Activated CD4-positive, alpha-beta T cell treated with anti-CD3 and anti-CD28 coated beads for 36 hours (primary cell): ENCODE data around the gene ADGRF5. TPM values are rescaled to one million over a fixed set of nuclear protein-coding genes. Genes with fewer than 3 reads are reported as not detected.

ENCODE experiments used
- ATAC-seq: fragments of 200-7000 bp; cut with Tn5 transposase; one replicate; pipeline ENCODE4 v1.10.0; 2021; ENCODE audit warnings: mild to moderate bottlenecking, moderate library complexity
- CTCF ChIA-PET: fragments of 350-600 bp; sonication (Branson Sonifier 250); formaldehyde crosslinking; loops from one replicate; lab custom pipeline; 2021; ENCODE audit warnings: antibody characterized with exemption; lab: Charles Lee
- POLR2A ChIA-PET: fragments of 350-600 bp; sonication (Branson Sonifier 250); formaldehyde crosslinking; loops from one replicate; lab custom pipeline; 2021; ENCODE audit warnings: antibody characterized with exemption, inconsistent platforms; lab: Charles Lee
- DNase-seq: peaks from one replicate; pipeline ENCODE4 v3.0.0-alpha.2; 2020
- H3K27ac Mint-ChIP-seq: one replicate; pipeline ENCODE4 v1.8.0; 2021; ENCODE audit warnings: mixed read lengths
- H3K27me3 Mint-ChIP-seq: one replicate; pipeline ENCODE4 v1.8.0; 2021; ENCODE audit warnings: mixed read lengths
- H3K36me3 Mint-ChIP-seq: one replicate; pipeline ENCODE4 v1.8.0; 2021; ENCODE audit warnings: low read depth, mixed read lengths
- H3K4me1 Mint-ChIP-seq: one replicate; pipeline ENCODE4 v1.8.0; 2021; ENCODE audit warnings: mixed read lengths
- H3K4me3 Mint-ChIP-seq: one replicate; pipeline ENCODE4 v1.8.0; 2021; ENCODE audit warnings: mild to moderate bottlenecking, moderate library complexity, mixed read lengths
- H3K9me3 Mint-ChIP-seq: one replicate; pipeline ENCODE4 v1.8.0; 2021; ENCODE audit warnings: low read depth, mixed read lengths
- intact Hi-C, 2 experiments: fragments of 100-400 bp; cut with DNase I in 1 of 2; cut with micrococcal nuclease in 1 of 2; formaldehyde crosslinking; loops; one replicate each; pipeline versions ENCODE4 v1.14.2 to v1.15.1; 2022 to 2024; cut with DNase I, micrococcal nuclease
- total RNA-seq, 2 experiments: library from RNA; stranded (reverse); gene quantifications; one replicate each; pipeline ENCODE4 v1.2.3, GENCODE V29; 2021

Gene ADGRF5
- total RNA-seq, 2 experiments from 2014 or later: not detected

DNA sequence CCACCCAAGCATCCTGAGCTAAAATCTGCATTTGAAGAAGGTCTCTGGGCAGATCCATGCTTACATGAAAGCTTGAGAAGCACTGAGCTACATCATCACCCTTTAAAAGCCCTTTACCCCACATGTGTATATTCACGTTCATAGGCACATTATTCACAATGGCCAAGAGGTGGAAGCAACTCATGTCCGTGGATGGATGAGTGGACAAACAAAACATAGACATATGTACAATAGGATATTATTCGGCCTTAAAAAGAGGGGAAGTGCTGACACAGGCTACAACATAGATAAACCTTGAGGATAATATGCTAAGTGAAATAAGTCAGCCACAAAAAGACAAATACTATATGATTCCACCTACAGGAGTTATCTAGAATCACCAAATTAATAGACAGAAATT lies 17.6 kb downstream of the ADGRF5 start:
- Mint-ChIP-seq H3K27me3 (peaks cover 5% of the 10 kb centered on the region), H3K27ac (no peak overlapping the region)

DNA sequence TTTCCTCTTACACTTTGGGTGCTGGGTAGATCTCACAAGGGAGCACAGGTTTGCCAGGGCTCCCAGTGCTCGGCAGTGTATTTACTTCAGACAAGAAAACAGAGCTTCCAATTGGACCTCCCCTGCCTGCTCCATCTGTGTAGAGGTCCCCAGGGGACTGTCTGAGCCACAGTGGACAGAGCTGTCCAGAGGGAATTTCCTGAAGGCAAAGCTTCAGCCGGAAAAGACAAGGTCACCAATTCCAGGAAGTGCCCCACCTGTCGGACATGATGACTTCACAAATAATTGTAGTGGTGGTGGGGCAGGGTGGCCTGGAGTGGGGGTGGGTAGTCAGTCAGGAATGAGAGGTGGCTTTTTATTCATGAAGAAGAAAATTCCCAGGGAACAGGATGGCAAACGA lies 18.6 kb downstream of the ADGRF5 start:
- no peak for DNase-seq
- Mint-ChIP-seq H3K4me3 (no peak overlapping the region), H3K27me3 (peaks cover 9% of the 10 kb centered on the region), H3K27ac (no peak overlapping the region), H3K36me3 (no peaks in the 10 kb centered on the region), H3K9me3 (no peaks in the 10 kb centered on the region), H3K4me1 (no peaks in the 10 kb centered on the region)
- ChIA-PET CTCF (no interaction called here), POLR2A (no interaction called here)
- intact Hi-C loops: no loop called here
- ATAC-seq: no peak

More for the DNA sequence above, 17.6 kb downstream of the ADGRF5 start:
- POLR2A ChIA-PET: no interaction called here
- intact Hi-C loops: no loop called here
- H3K4me1 Mint-ChIP-seq: no peaks in the 10 kb centered on the region
- DNase-seq: no peak
- CTCF ChIA-PET: no interaction called here
- no peak overlapping the region for H3K4me3 Mint-ChIP-seq
- no peaks in the 10 kb centered on the region for H3K9me3 Mint-ChIP-seq
- ATAC-seq: no peak
- H3K36me3 Mint-ChIP-seq: no peaks in the 10 kb centered on the region

DNA sequence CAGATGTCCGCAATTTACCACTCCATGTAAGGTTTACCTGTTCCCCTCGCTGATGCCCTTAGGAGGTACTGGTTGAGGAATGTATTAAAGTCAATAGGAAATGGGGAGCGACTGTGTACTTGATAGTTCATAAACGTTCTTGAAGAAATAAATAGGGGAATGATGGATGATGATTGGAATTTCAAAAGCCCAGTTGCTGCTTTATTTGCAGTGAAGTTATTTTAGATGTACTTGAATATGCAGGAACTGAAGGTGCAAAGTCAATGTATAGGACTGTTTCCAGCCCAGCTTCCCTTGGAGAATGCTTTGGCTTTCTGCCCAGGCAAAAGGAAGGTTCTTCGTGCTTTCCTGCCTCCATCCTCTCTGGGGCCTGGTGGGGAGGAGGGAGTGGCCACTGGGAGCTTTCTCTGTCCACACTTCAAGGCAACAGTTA lies 19.8 kb downstream of the ADGRF5 start:
- intact Hi-C loops: no loop called here
- Mint-ChIP-seq H3K4me1 (no peaks in the 10 kb centered on the region), H3K36me3 (no peaks in the 10 kb centered on the region), H3K9me3 (no peaks in the 10 kb centered on the region), H3K27ac (no peak overlapping the region), H3K27me3 (peaks cover 9% of the 10 kb centered on the region), H3K4me3 (no peak overlapping the region)
- ATAC-seq (no peak), DNase-seq (no peak)
- ChIA-PET CTCF (no interaction called here), POLR2A (no interaction called here)

DNA sequence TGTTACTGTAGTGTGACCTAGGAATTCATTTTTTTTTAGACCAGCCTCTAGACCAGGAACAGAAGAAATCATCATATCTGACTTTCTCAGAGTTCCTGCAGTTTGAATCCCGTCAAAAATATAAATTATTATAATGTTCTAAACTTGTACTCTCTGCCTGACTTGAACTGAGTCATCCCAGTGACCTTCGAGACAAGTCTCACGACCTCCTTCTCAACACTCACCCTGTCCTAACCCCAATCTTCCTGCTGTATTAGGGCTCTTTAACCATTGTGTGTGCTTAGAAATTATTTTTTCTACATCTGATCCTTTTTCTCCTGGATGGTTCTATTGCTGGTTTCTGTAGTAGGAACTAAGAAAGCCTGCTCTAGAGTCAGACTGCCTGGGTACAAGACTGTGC lies 21.5 kb downstream of the ADGRF5 start:
- H3K4me1 Mint-ChIP-seq: no peaks in the 10 kb centered on the region
- CTCF ChIA-PET: interaction anchor here (0.7 to 1.1 kb wide), 2 partner anchors 45 to 127 kb away, joined by 3 read pairs; no protein-coding TSS in a partner anchor
- peaks cover 9% of the 10 kb centered on the region for H3K27me3 Mint-ChIP-seq
- POLR2A ChIA-PET: no interaction called here
- H3K9me3 Mint-ChIP-seq: no peaks in the 10 kb centered on the region
- ATAC-seq (no peak), DNase-seq (no peak)
- no peak overlapping the region for H3K4me3 Mint-ChIP-seq
- intact Hi-C loops: no loop called here
- no peak overlapping the region for H3K27ac Mint-ChIP-seq
- H3K36me3 Mint-ChIP-seq: no peaks in the 10 kb centered on the region

DNA sequence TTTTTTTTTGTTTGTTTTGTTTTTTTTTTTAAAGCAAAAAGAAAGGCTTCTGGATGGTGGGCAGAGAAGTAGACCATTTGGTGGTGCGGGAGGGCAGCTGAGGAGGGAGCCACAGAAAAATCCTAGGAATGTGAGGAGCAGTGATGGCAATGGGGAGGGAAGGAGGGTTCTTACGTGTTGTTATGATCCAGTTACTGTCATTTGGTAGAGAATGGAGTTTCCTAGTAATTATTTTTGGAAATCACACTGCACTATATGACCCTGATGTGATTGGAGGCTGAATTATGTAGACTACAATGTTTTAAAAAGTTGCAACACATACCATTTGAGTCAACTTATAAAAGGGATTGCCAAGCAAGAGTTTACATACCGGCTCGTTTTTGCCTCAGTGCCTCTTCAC lies 22.1 kb downstream of the ADGRF5 start:
- H3K27me3 Mint-ChIP-seq: peaks cover 9% of the 10 kb centered on the region
- H3K27ac Mint-ChIP-seq: no peak overlapping the region
- H3K4me3 Mint-ChIP-seq: no peak overlapping the region
- H3K36me3 Mint-ChIP-seq: no peaks in the 10 kb centered on the region
- intact Hi-C loops: no loop called here
- no peak for DNase-seq
- no peaks in the 10 kb centered on the region for H3K4me1 Mint-ChIP-seq
- H3K9me3 Mint-ChIP-seq: no peaks in the 10 kb centered on the region
- ATAC-seq: no peak
- CTCF ChIA-PET: no interaction called here
- POLR2A ChIA-PET: no interaction called here

DNA sequence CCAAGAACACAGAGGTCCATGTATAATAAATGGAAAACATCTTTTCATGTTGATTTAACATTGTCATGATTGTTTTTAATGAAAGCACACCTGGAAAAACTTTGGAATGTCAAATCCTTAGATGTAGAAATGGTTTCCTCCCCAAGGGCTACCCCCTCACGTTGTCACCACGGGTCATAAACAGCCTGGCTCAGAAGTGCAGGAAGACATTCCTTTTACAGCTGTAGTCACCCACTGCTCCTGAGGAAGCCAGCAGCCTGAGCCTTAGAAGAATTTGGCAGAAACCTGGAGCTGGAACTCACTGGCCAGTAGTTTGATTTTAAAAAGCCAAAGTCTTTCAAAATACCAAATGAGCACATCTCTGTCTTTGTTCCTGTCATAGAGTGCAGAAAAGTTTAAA lies 23.7 kb downstream of the ADGRF5 start:
- no peak overlapping the region for H3K4me3 Mint-ChIP-seq
- no peak for ATAC-seq
- CTCF ChIA-PET: interaction anchor here (0.9 kb wide), 1 partner anchor 42 kb away, joined by 3 read pairs; no protein-coding TSS in a partner anchor
- no peaks in the 10 kb centered on the region for H3K4me1 Mint-ChIP-seq
- DNase-seq: no peak
- intact Hi-C loops: no loop called here
- H3K27ac Mint-ChIP-seq: no peak overlapping the region
- peaks cover 9% of the 10 kb centered on the region for H3K27me3 Mint-ChIP-seq
- no peaks in the 10 kb centered on the region for H3K9me3 Mint-ChIP-seq
- no peaks in the 10 kb centered on the region for H3K36me3 Mint-ChIP-seq
- POLR2A ChIA-PET: no interaction called here

DNA sequence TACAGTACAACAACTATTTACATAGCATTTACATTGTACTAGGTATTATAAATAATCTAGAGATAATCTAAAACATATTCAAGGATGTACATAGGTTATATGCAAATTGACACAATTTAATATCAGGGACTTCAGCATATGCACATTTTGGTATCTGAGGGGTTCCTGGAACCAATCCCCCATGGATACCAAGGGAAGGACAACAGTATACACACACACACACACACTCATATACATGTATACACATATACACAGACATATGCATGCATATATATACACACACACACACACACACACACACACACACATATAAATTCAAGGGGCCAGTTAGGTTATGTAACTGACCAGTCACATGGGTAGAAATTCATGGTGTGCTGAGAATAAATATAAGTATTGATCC lies 24.9 kb downstream of the ADGRF5 start:
- H3K4me3 Mint-ChIP-seq: no peak overlapping the region
- ATAC-seq: no peak
- H3K36me3 Mint-ChIP-seq: no peaks in the 10 kb centered on the region
- intact Hi-C loops: no loop called here
- no peaks in the 10 kb centered on the region for H3K4me1 Mint-ChIP-seq
- DNase-seq: no peak
- CTCF ChIA-PET: no interaction called here
- POLR2A ChIA-PET: no interaction called here
- no peaks in the 10 kb centered on the region for H3K9me3 Mint-ChIP-seq
- no peak overlapping the region for H3K27ac Mint-ChIP-seq
- peaks cover 6% of the 10 kb centered on the region for H3K27me3 Mint-ChIP-seq

DNA sequence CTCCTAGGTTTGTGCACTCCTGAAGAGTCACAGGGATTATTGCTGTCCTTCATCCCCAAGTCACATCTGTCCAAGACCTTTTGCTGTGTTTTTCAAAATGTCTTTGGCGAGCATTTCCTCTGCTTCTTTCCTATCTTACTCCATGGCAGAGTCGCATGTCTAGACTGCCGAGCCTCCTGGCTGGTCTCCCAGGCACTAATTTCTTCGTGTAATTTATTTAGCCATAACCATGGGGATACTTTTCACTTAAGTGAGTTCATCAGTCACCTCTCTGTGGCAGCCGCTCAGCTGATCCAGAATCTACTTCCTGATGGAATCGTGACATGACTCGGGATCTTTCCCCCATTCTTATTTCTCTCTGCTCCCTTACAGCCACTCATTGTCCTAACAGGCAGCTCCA lies 25.8 kb downstream of the ADGRF5 start:
- intact Hi-C loops: no loop called here
- no peak overlapping the region for H3K4me3 Mint-ChIP-seq
- ChIA-PET POLR2A (no interaction called here), CTCF (no interaction called here)
- H3K27ac Mint-ChIP-seq: no peak overlapping the region
- DNase-seq (no peak), ATAC-seq (no peak)
- no peaks in the 10 kb centered on the region for H3K9me3 Mint-ChIP-seq
- peaks cover 4% of the 10 kb centered on the region for H3K27me3 Mint-ChIP-seq
- no peaks in the 10 kb centered on the region for H3K4me1 Mint-ChIP-seq
- no peaks in the 10 kb centered on the region for H3K36me3 Mint-ChIP-seq

DNA sequence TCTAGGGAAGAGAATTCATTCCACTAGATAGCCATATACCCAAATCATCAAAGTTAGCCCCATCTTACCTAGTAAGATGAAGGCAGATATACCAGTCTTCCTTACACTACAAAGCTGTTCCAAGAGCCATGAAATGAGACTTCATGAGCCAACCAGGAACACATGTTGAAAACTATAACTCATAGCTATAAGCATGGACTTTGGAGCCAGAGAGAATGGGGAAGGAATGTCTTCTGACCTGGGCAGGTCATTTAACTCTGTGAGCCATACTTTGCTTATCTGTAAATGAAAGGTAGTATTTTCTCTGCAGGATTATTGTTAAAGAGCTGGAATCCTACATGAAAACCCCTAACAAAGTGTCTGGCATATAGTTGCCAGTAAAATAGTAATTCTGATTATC lies 27.3 kb downstream of the ADGRF5 start:
- POLR2A ChIA-PET: no interaction called here
- Mint-ChIP-seq H3K4me3 (no peak overlapping the region), H3K4me1 (no peaks in the 10 kb centered on the region), H3K36me3 (no peaks in the 10 kb centered on the region), H3K9me3 (no peaks in the 10 kb centered on the region), H3K27ac (no peak overlapping the region), H3K27me3 (peaks cover 4% of the 10 kb centered on the region)
- intact Hi-C loops: no loop called here
- DNase-seq (no peak), ATAC-seq (no peak)
- CTCF ChIA-PET: interaction anchor here (0.5 kb wide), 1 partner anchor 266 kb away, joined by 3 read pairs; no protein-coding TSS in a partner anchor

DNA sequence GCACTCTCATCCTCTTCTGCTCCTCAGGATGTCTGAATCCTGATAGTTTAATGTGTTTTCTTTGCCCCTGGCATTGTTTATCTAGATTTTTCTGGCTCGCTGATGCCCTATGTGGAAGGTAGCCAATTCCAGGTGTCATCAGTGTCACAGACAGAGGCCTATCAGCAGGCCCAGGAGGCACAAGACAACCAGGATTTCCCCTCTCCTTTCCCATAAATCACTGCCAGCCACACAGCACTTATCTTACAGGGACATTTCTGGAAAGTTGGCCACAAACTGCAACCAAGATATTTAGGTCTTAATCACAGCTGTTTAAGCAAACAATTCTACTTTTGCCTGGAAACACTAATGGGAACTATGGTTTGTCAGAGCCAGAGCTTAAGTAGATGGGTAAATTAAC lies 28.1 kb downstream of the ADGRF5 start:
- ATAC-seq: no peak
- CTCF ChIA-PET: no interaction called here
- Mint-ChIP-seq H3K27ac (no peak overlapping the region), H3K4me3 (no peak overlapping the region), H3K36me3 (no peaks in the 10 kb centered on the region), H3K27me3 (no peaks in the 10 kb centered on the region), H3K9me3 (no peaks in the 10 kb centered on the region), H3K4me1 (no peaks in the 10 kb centered on the region)
- POLR2A ChIA-PET: no interaction called here
- no peak for DNase-seq
- intact Hi-C loops: no loop called here

DNA sequence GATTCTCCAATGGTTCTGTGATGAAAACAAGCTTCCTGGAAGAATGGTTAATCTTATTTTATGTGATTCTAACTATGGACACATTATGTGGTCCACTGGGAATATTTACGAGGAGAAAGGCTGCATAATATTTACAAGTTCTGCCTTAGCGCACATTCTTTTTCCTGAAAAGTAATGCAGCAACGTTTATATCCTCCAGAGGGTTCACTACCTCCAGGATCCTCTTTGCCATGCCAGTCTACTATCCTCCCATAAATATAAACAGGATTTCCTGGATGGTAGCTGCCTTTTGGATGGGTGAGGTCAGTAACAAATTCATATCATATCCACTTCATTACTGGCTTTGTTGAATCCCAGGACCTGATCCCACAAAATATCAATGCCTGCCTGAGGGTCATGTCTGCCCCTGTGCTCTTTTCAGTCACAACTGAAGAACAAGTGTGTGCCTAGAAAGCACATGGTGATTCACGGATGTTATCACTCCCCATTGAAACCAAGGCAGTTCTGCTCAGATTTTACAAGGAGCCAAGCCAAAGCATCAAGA lies 30.4 kb downstream of the ADGRF5 start:
- Mint-ChIP-seq H3K27me3 (no peaks in the 10 kb centered on the region), H3K4me3 (no peak overlapping the region), H3K4me1 (no peaks in the 10 kb centered on the region), H3K36me3 (no peaks in the 10 kb centered on the region), H3K9me3 (no peaks in the 10 kb centered on the region), H3K27ac (no peak overlapping the region)
- ChIA-PET POLR2A (no interaction called here), CTCF (interaction anchor here (0.6 to 1.4 kb wide), 2 partner anchors 30 to 42 kb away, joined by 4 read pairs; no protein-coding TSS in a partner anchor)
- DNase-seq (no peak), ATAC-seq (no peak)
- intact Hi-C loops: no loop called here

DNA sequence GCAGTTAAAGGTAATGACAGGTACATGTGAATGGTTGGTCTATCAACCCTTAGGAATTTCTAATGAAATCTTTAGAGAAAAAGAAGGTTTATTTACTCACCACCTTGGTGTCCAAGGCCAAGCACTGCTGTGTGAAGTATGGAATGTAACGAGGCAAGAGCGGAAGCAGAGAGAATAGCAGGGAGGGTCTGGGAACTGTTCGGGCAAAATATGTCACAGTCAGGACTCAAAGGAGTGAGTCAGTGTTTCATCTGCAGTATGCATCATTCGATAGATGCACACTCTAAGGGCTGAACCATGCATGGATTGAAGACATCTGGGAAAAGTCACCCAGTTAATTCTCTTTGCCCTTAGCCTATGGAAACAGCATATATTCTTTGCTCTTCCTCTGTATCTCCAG lies 33.2 kb downstream of the ADGRF5 start:
- H3K9me3 Mint-ChIP-seq: no peaks in the 10 kb centered on the region
- no peaks in the 10 kb centered on the region for H3K4me1 Mint-ChIP-seq
- intact Hi-C loops: no loop called here
- H3K4me3 Mint-ChIP-seq: no peak overlapping the region
- DNase-seq (no peak), ATAC-seq (no peak)
- H3K27me3 Mint-ChIP-seq: no peaks in the 10 kb centered on the region
- ChIA-PET POLR2A (no interaction called here), CTCF (no interaction called here)
- no peaks in the 10 kb centered on the region for H3K36me3 Mint-ChIP-seq
- no peak overlapping the region for H3K27ac Mint-ChIP-seq
